BJ (cell line): ENCODE measurements around the gene SPSB2. TPM values are rescaled to one million over a fixed set of nuclear protein-coding genes. Genes with fewer than 3 reads are reported as not detected.

Experiments used
- CTCF ChIA-PET: fragments of 350-600 bp; formaldehyde crosslinking; extraction: SDS; loops from one replicate; lab custom pipeline; 2021; ENCODE audit warnings: antibody characterized with exemption, inconsistent platforms; lab: Yijun Ruan, JAX
- POLR2A ChIA-PET: fragments of 300-600 bp; sonication (Branson Sonifier 250); formaldehyde crosslinking; extraction: SDS; loops from one replicate; lab custom pipeline; 2021; ENCODE audit warnings: antibody characterized with exemption; lab: Charles Lee
- DNase-seq: peaks from one replicate; pipeline ENCODE4 v3.0.0-alpha.2; 2011; ENCODE audit warnings: low read depth
- H3K27me3 ChIP-seq: 2 replicates; pipeline ENCODE4 v1.6.0; 2011; ENCODE audit warnings: low read length; ENCODE audit not compliant: control insufficient read depth, insufficient read depth
- H3K36me3 ChIP-seq: 2 replicates; pipeline ENCODE4 v1.5.1; 2011; ENCODE audit warnings: low read length; ENCODE audit not compliant: control insufficient read depth, insufficient read depth
- H3K4me3 ChIP-seq: 2 replicates; pipeline ENCODE4 v1.5.1; 2011; ENCODE audit warnings: low read depth, mild to moderate bottlenecking, control low read depth, low read length
- CTCF ChIP-seq: IDR thresholded peaks from 2 replicates; pipeline ENCODE4 v1.5.1; 2011; ENCODE audit warnings: low read depth, mild to moderate bottlenecking, control low read depth, inconsistent platforms, low read length, moderate library complexity; ENCODE audit not compliant: insufficient read depth
- polyA plus RNA-seq: library from polyadenylated mRNA; depleted of rRNA; stranded (reverse); fragments of >200 nt; gene quantifications from 2 replicates; pipeline ENCODE4 v1.2.3, GENCODE V29; 2011

SPSB2 gene
- polyA plus RNA-seq, 1 experiment: 7.3 TPM

GRCh38 chr12:6904280-6905276 lies 31.5 kb upstream of the SPSB2 start, which contains the start of gene LRRC23:
LRRC23 (plus strand) TSS chr12:6904822; CDS start chr12:6905634, 812 bp downstream.
- H3K4me3 ChIP-seq: peak within 1 kb of the TSS; percentile 58
- no peaks in the 10 kb centered on the region; the same call in 1 of the 2 replicates for H3K36me3 ChIP-seq
- POLR2A ChIA-PET: interaction anchor here (0.6 kb wide), 1 partner anchor 32 kb away, joined by 7 read pairs; the partner anchor contains the start of gene SPSB2
- CTCF ChIA-PET: interaction anchor here (0.6 to 2.2 kb wide), 7 partner anchors 13 to 1486 kb away, joined by 3 to 12 read pairs (median 5); no protein-coding TSS in a partner anchor
- no peak for TF ChIP-seq CTCF
- DNase-seq: peak; percentile 73
- no peaks in the 10 kb centered on the region for H3K27me3 ChIP-seq

DNA sequence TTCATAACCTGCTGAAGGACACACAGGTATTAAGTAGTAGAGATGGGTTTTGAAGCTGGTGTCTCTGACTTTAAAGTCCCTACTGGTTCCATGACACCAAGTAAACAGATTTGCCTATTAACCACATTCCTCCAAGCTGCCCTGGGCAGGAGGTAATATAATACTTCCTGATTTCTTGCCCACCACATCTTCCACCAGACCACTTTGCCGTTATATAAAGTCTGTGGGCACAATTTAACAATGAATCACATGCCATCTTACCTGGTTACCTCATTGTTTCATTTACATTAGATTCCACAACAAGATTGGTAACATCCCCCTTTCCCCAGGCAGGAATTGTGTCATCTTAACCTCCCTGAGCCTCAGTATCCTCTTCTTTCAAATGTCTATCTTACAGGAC lies 30.6 kb upstream of the SPSB2 start:
- no peaks in the 10 kb centered on the region for H3K27me3 ChIP-seq
- TF ChIP-seq CTCF: no peak
- CTCF ChIA-PET: no interaction called here
- POLR2A ChIA-PET: interaction anchor here (0.6 kb wide), 1 partner anchor 31 kb away, joined by 7 read pairs; the partner anchor contains the start of gene SPSB2
- DNase-seq: no peak
- H3K36me3 ChIP-seq: no peaks in the 10 kb centered on the region; the same call in 1 of the 2 replicates
- no peak overlapping the region for H3K4me3 ChIP-seq

- POLR2A ChIA-PET: interaction anchor here (0.7 kb wide), 1 partner anchor 20 kb away, joined by 3 read pairs; no protein-coding TSS in a partner anchor
- TF ChIP-seq CTCF: no peak
- Histone ChIP-seq H3K4me3 (no peak overlapping the region), H3K27me3 (no peaks in the 10 kb centered on the region), H3K36me3 (no peaks in the 10 kb centered on the region; the same call in 1 of the 2 replicates)
- no peak for DNase-seq
- CTCF ChIA-PET: interaction anchor here (0.8 to 1.9 kb wide), 3 partner anchors 11 to 30 kb away, joined by 3 to 10 read pairs (median 4); no protein-coding TSS in a partner anchor
Observed at GRCh38 chr12:6902448-6902847, 29.3 kb upstream of the SPSB2 start.

- Histone ChIP-seq H3K36me3 (no peaks in the 10 kb centered on the region), H3K27me3 (no peaks in the 10 kb centered on the region), H3K4me3 (no peak overlapping the region)
- ChIA-PET CTCF (interaction anchor here (0.9 to 1.9 kb wide), 3 partner anchors 9 to 27 kb away, joined by 3 to 13 read pairs (median 4); partner anchors contain the start of gene SPSB2), POLR2A (no interaction called here)
- no peak for DNase-seq
- TF ChIP-seq CTCF: no peak
Observed at GRCh38 chr12:6899837-6900519, 26.9 kb upstream of the SPSB2 start.
